ENCODE data around the gene TACR1. TPM values are rescaled to one million over a fixed set of nuclear protein-coding genes. Genes with fewer than 3 reads are reported as not detected.
"Not testable (repeated sequence)": the region's sequence is repeated elsewhere in the genome, so short reads cannot be mapped to it uniquely, and the experiment has no call there.

TACR1 gene
- total and polyA plus RNA-seq, 2 experiments from 2014 or later = 3.5 to 7.3 TPM

- peak overlapping the region; percentile 62 for H3K4me2 ChIP-seq
Measured at GRCh38 chr2:75174519-75174918, 24.8 kb downstream of the TACR1 start.

GRCh38 chr2:75173740-75174139 lies 25.6 kb downstream of the TACR1 start:
- Histone ChIP-seq H3K27ac (ENCODE audit: low read depth) (peak overlapping the region; percentile 84), H3K4me3 (peak overlapping the region; percentile 27; the same call in 1 of the 2 replicates), H3K36me3 (ENCODE audit: insufficient read depth) (no peaks in the 10 kb centered on the region), H3K27me3 (ENCODE audit: insufficient read depth) (no peaks in the 10 kb centered on the region), H3F3A (replicated peaks; ENCODE audit: low read depth) (no peaks in the 10 kb centered on the region), H3K4me1 (ENCODE audit: insufficient read depth) (peaks cover 50% of the 10 kb centered on the region), H2AFZ (no peak overlapping the region; the same call in 1 of the 2 replicates), H3K4me2 (peak overlapping the region; percentile 62), H3K79me2 (replicated peaks; ENCODE audit: insufficient read depth) (no peaks in the 10 kb centered on the region), H3K9me2 (ENCODE audit: insufficient read depth) (peaks cover 12% of the 10 kb centered on the region), H4K20me1 (replicated peaks; ENCODE audit: insufficient read depth) (no peaks in the 10 kb centered on the region)
- Mint-ChIP-seq H3K9me3 (peaks cover 20% of the 10 kb centered on the region), H3K27me3 (ENCODE audit: insufficient read depth, low read depth, poor library complexity) (peaks cover 1% of the 10 kb centered on the region), H3K4me1 (peaks cover 38% of the 10 kb centered on the region), H3K4me3 (peak overlapping the region; percentile 2; the same call in 1 of the 3 replicates), H3K27ac (peak overlapping the region; percentile 82), H3K36me3 (ENCODE audit: low read depth) (peaks cover 24% of the 10 kb centered on the region; the same call in 2 of the 3 replicates)
- DNase-seq (ENCODE audit: low spot score) (no peak), ATAC-seq (peak; percentile 92)
- no peak for TF ChIP-seq REST (IDR thresholded peaks at IDR 0.05; ENCODE audit: unreplicated experiment)
- 0 out of 2 replicates have a peak, but pooled peaks have one; percentile 16 for TF ChIP-seq ZNF462 (CRISPR knock-in tag; IDR thresholded peaks at IDR 0.05)

More at GRCh38 chr2:75174519-75174918, 24.8 kb downstream of the TACR1 start:
- H3K27ac Mint-ChIP-seq = peak overlapping the region; percentile 82
- Histone ChIP-seq H3K36me3 (ENCODE audit: insufficient read depth) (no peaks in the 10 kb centered on the region), H3K79me2 (replicated peaks; ENCODE audit: insufficient read depth) (no peaks in the 10 kb centered on the region), H3K4me1 (ENCODE audit: insufficient read depth) (peaks cover 50% of the 10 kb centered on the region), H3K9me2 (ENCODE audit: insufficient read depth) (peaks cover 18% of the 10 kb centered on the region), H3F3A (replicated peaks; ENCODE audit: low read depth) (no peaks in the 10 kb centered on the region), H3K27me3 (ENCODE audit: insufficient read depth) (no peaks in the 10 kb centered on the region), H4K20me1 (replicated peaks; ENCODE audit: insufficient read depth) (no peaks in the 10 kb centered on the region), H2AFZ (no peak overlapping the region), H3K27ac (ENCODE audit: low read depth) (peak overlapping the region; percentile 84), H3K4me3 (peak overlapping the region; percentile 27; the same call in 1 of the 2 replicates)
- ATAC-seq (peak; percentile 60), DNase-seq (ENCODE audit: low spot score) (no peak)
- H3K36me3 Mint-ChIP-seq (ENCODE audit: low read depth) = peaks cover 20% of the 10 kb centered on the region; the same call in 2 of the 3 replicates
- peaks cover 1% of the 10 kb centered on the region for H3K27me3 Mint-ChIP-seq (ENCODE audit: insufficient read depth, low read depth, poor library complexity)
- peaks cover 38% of the 10 kb centered on the region for H3K4me1 Mint-ChIP-seq
- 0 out of 3 replicates have a peak overlapping the region, but pooled peaks have one; percentile 18 for H3K4me3 Mint-ChIP-seq
- peaks cover 20% of the 10 kb centered on the region for H3K9me3 Mint-ChIP-seq
- TF ChIP-seq ETS1 (IDR thresholded peaks at IDR 0.05) = no peak
- TF ChIP-seq NANOG (IDR thresholded peaks at IDR 0.05; ENCODE audit: borderline replicate concordance) = peak; percentile 72

- H3K9me2 ChIP-seq (ENCODE audit: insufficient read depth); H3F3A ChIP-seq (replicated peaks; ENCODE audit: low read depth); H3K36me3 ChIP-seq (ENCODE audit: insufficient read depth); H3K27me3 ChIP-seq (ENCODE audit: insufficient read depth); H3K79me2 ChIP-seq (replicated peaks; ENCODE audit: insufficient read depth); DNase-seq (ENCODE audit: low spot score); H3K4me3 Mint-ChIP-seq; H3K27ac ChIP-seq (ENCODE audit: low read depth); H3K4me3 ChIP-seq; H3K4me2 ChIP-seq; H4K20me1 ChIP-seq (replicated peaks; ENCODE audit: insufficient read depth); H3K27me3 Mint-ChIP-seq (ENCODE audit: insufficient read depth, low read depth, poor library complexity); H3K27ac Mint-ChIP-seq; ATAC-seq; H2AFZ ChIP-seq: not testable (repeated sequence)
- H3K4me1 ChIP-seq (ENCODE audit: insufficient read depth) = peaks cover 49% of the 10 kb centered on the region
- peaks cover 38% of the 10 kb centered on the region for H3K4me1 Mint-ChIP-seq
- peaks cover 20% of the 10 kb centered on the region for H3K9me3 Mint-ChIP-seq
- peaks cover 24% of the 10 kb centered on the region; the same call in 2 of the 3 replicates for H3K36me3 Mint-ChIP-seq (ENCODE audit: low read depth)
Measured at GRCh38 chr2:75171423-75171822, 27.9 kb downstream of the TACR1 start.

All from GM23338 (cell line).